GM12892 (cell line): ENCODE data around the gene KCNK10.

Source experiments
- POLR2A ChIP-seq: IDR thresholded peaks from 2 replicates; pipeline ENCODE4 v1.6.1; 2011; ENCODE audit warnings: low read depth, low read length, control low read depth
- POLR2AphosphoS5 ChIP-seq: IDR thresholded peaks from 2 replicates; pipeline ENCODE4 v1.6.1; 2011; ENCODE audit warnings: low read depth, low read length, control low read depth

DNA sequence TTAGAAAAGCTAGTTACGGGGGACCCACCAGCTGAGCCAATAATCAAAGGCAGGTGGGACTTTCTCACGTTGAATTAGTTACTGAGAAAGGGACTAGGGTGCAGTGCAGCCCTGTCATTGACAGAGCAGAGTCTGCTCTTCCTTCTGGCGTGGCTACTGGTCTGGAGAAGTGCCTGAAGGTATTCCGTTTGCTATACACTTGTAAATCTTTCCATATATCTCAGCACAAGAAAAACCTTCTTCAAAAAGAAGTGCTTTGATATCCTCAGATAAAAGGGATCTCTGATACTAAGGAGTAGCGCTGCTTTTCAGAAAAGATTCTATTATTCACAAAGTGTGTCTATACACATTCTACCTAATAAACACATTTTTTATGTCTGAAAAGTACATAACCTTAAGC, 91.5 kb downstream of the KCNK10 start:
- TF ChIP-seq POLR2AphosphoS5 (no peak), POLR2A (no peak)
